OCI-LY7 (cell line): ENCODE data around the gene CAMK4. TPM values are rescaled to one million over a fixed set of nuclear protein-coding genes. Genes with fewer than 3 reads are reported as not detected.

Experiments
- BruUV-seq: library from RNA; stranded (reverse); fragments of 400-500 nt; replicated peaks from 2 replicates; lab custom pipeline; 2021; lab: Mats Ljungman, UMichigan
- CTCF ChIA-PET: fragments of 300-600 bp; sonication (Branson Sonifier 250); formaldehyde crosslinking; loops from one replicate; lab custom pipeline; 2022; ENCODE audit warnings: antibody characterized with exemption; ENCODE audit not compliant: unreplicated experiment; lab: Charles Lee
- POLR2A ChIA-PET: fragments of 300-600 bp; sonication (Branson Sonifier 250); formaldehyde crosslinking; loops from one replicate; lab custom pipeline; 2022; ENCODE audit warnings: antibody characterized with exemption; lab: Charles Lee
- DNase-seq: peaks from one replicate; pipeline ENCODE4 v3.0.0-alpha.2; 2015; ENCODE audit warnings: low spot score
- H2AFZ ChIP-seq: fragments of 200-600 bp; sonication (generic), shearing (Covaris generic); 2 replicates; pipeline ENCODE4 v1.6.1; 2014; ENCODE audit warnings: mild to moderate bottlenecking, antibody characterized with exemption, low read length, moderate library complexity
- H3K27ac ChIP-seq: fragments of 200-600 bp; sonication (generic); 2 replicates; pipeline ENCODE4 v1.5.1; 2014; ENCODE audit warnings: mixed run types, low read depth, mild to moderate bottlenecking, moderate library complexity, low read length, inconsistent platforms; ENCODE audit not compliant: poor library complexity, severe bottlenecking
- H3K36me3 ChIP-seq: fragments of 200-600 bp; sonication (generic); 2 replicates; pipeline ENCODE4 v1.6.1; 2014; ENCODE audit warnings: mild to moderate bottlenecking, antibody characterized with exemption, low read length, moderate library complexity, mixed read lengths; ENCODE audit not compliant: insufficient read depth
- H3K4me1 ChIP-seq: fragments of 200-600 bp; sonication (generic); 2 replicates; pipeline ENCODE4 v1.5.1; 2014; ENCODE audit warnings: mild to moderate bottlenecking, low read length; ENCODE audit not compliant: insufficient read depth, poor library complexity, severe bottlenecking
- H3K4me2 ChIP-seq: fragments of 200-600 bp; sonication (generic); 2 replicates; pipeline ENCODE4 v1.6.1; 2014; ENCODE audit warnings: mild to moderate bottlenecking, low read length
- H3K4me3 ChIP-seq: fragments of 200-600 bp; sonication (generic); 2 replicates; pipeline ENCODE4 v1.5.1; 2014; ENCODE audit warnings: mild to moderate bottlenecking, low read depth, low read length; ENCODE audit not compliant: poor library complexity, severe bottlenecking
- H3K79me2 ChIP-seq: fragments of 200-600 bp; sonication (generic); 2 replicates; pipeline ENCODE4 v1.6.1; 2016; ENCODE audit warnings: low read depth, mild to moderate bottlenecking, low read length, moderate library complexity, mixed read lengths; ENCODE audit not compliant: insufficient read depth
- H3K9me2 ChIP-seq: fragments of 200-600 bp; sonication (generic); 2 replicates; pipeline ENCODE4 v1.6.1; 2016; ENCODE audit warnings: mild to moderate bottlenecking, low read length, mixed read lengths; ENCODE audit not compliant: insufficient read depth
- H3K9me3 ChIP-seq: fragments of 200-600 bp; sonication (generic); 2 replicates; pipeline ENCODE4 v1.6.1; 2014; ENCODE audit warnings: mild to moderate bottlenecking, mixed run types, low read length, mixed read lengths
- H4K20me1 ChIP-seq: fragments of 200-600 bp; sonication (generic); 2 replicates; pipeline ENCODE4 v1.6.1; 2014; ENCODE audit warnings: mild to moderate bottlenecking, antibody characterized with exemption, low read length, moderate library complexity, mixed read lengths; ENCODE audit not compliant: insufficient read depth
- CTCF ChIP-seq: fragments of 200-600 bp; sonication (generic); conservative IDR thresholded peaks from 2 replicates; pipeline ENCODE4 v1.5.1; 2014; ENCODE audit warnings: mild to moderate bottlenecking, antibody characterized with exemption, low read length, moderate library complexity, mixed read lengths
- EZH2phosphoT487 ChIP-seq: fragments of 200-600 bp; sonication (generic); IDR thresholded peaks from 2 replicates; pipeline ENCODE4 v1.6.1; 2018; ENCODE audit warnings: low read depth, borderline replicate concordance, mild to moderate bottlenecking, mixed run types, antibody characterized with exemption, low read length, moderate library complexity, mixed read lengths
- intact Hi-C: fragments of 100-400 bp; cut with micrococcal nuclease; formaldehyde crosslinking; loops from one replicate; pipeline ENCODE4 v1.10.0; 2022; ENCODE audit not compliant: unreplicated experiment
- total RNA-seq, 2 experiments: library from RNA; depleted of rRNA in 1 of 2; stranded (reverse); fragments of >200 nt in 1 of 2; shearing (Covaris generic) in 1 of 2; gene quantifications; 2 replicates each; pipeline ENCODE4 v1.2.3, GENCODE V29; 2014 to 2022

The CAMK4 gene
- total RNA-seq, 2 experiments from 2014 or later, result 25.4 to 40.2 TPM

GRCh38 chr5:111512375-111513130 is 288.4 kb downstream of the CAMK4 start, which contains the start of gene STARD4:
STARD4 (minus strand) TSS chr5:111512535; CDS start chr5:111507433, 5,102 bp downstream.
- Histone ChIP-seq H2AFZ (peak within 1 kb of the TSS; percentile 94), H4K20me1 (peaks cover 13% of the 10 kb centered on the region; the same call in 1 of the 2 replicates), H3K79me2 (peaks cover 44% of the 10 kb centered on the region; the same call in 1 of the 2 replicates), H3K4me3 (peak within 1 kb of the TSS; percentile 91), H3K27ac (peak within 1 kb of the TSS; percentile 69), H3K9me2 (no peaks in the 10 kb centered on the region), H3K4me1 (peaks cover 38% of the 10 kb centered on the region), H3K9me3 (no peaks in the 10 kb centered on the region), H3K4me2 (peak within 1 kb of the TSS; percentile 92), H3K36me3 (no peaks in the 10 kb centered on the region)
- intact Hi-C loops, result loop anchor here (1.0 to 10.0 kb wide), 5 partner anchors 242 to 780 kb away; partner anchors contain the start of genes CAMK4, NREP and WDR36
- TF ChIP-seq EZH2phosphoT487, result no peak
- CTCF ChIA-PET, result interaction anchor here (1.1 kb wide), 1 partner anchor 28 kb away, joined by 4 read pairs; no protein-coding TSS in a partner anchor
- POLR2A ChIA-PET, result interaction anchor here (0.9 to 3.6 kb wide), 5 partner anchors 11 to 649 kb away, joined by 3 to 11 read pairs (median 4); no protein-coding TSS in a partner anchor
- no TSS peak for BruUV-seq
- DNase-seq, result peak; percentile 96

- intact Hi-C loops, result loop anchor here (2.0 to 10.0 kb wide), 4 partner anchors 242 to 781 kb away; partner anchors contain the start of genes CAMK4, NREP and WDR36
- H3K4me3 ChIP-seq, result peak overlapping the region; percentile 91
Measured at GRCh38 chr5:111513131-111513520, 288.9 kb downstream of the CAMK4 start.

More at GRCh38 chr5:111513131-111513520, 288.9 kb downstream of the CAMK4 start:
- ChIA-PET CTCF (interaction anchor here (1.1 kb wide), 1 partner anchor 28 kb away, joined by 4 read pairs; no protein-coding TSS in a partner anchor), POLR2A (interaction anchor here (0.9 to 3.6 kb wide), 3 partner anchors 244 to 648 kb away, joined by 3 to 11 read pairs (median 4); no protein-coding TSS in a partner anchor)
- Histone ChIP-seq H4K20me1 (peaks cover 13% of the 10 kb centered on the region; the same call in 1 of the 2 replicates), H3K9me3 (no peaks in the 10 kb centered on the region), H2AFZ (peak overlapping the region; percentile 94), H3K36me3 (no peaks in the 10 kb centered on the region), H3K4me1 (peaks cover 38% of the 10 kb centered on the region), H3K9me2 (no peaks in the 10 kb centered on the region), H3K27ac (peak overlapping the region; percentile 69), H3K4me2 (peak overlapping the region; percentile 73), H3K79me2 (peaks cover 38% of the 10 kb centered on the region; the same call in 1 of the 2 replicates)
- no peak for DNase-seq
- TF ChIP-seq EZH2phosphoT487 (no peak), CTCF (no peak)
- TSS peak; percentile 96 for BruUV-seq
